DMS114 treated with DMSO at 0.1 percent for 48 hours (cell line): ENCODE measurements around the gene GRAMD1B.
A peak's percentile ranks its signal among the peaks of the same experiment; 100 is the strongest.

ENCODE experiments used
- DNase-seq: peaks from one replicate; lab custom pipeline; 2025; ENCODE audit not compliant: unreplicated experiment; lab: John Stamatoyannopoulos, UW

GRAMD1B gene

GRCh38 chr11:123408619-123409455 is 21.2 kb upstream of the GRAMD1B start:
- no peak for DNase-seq

DNA sequence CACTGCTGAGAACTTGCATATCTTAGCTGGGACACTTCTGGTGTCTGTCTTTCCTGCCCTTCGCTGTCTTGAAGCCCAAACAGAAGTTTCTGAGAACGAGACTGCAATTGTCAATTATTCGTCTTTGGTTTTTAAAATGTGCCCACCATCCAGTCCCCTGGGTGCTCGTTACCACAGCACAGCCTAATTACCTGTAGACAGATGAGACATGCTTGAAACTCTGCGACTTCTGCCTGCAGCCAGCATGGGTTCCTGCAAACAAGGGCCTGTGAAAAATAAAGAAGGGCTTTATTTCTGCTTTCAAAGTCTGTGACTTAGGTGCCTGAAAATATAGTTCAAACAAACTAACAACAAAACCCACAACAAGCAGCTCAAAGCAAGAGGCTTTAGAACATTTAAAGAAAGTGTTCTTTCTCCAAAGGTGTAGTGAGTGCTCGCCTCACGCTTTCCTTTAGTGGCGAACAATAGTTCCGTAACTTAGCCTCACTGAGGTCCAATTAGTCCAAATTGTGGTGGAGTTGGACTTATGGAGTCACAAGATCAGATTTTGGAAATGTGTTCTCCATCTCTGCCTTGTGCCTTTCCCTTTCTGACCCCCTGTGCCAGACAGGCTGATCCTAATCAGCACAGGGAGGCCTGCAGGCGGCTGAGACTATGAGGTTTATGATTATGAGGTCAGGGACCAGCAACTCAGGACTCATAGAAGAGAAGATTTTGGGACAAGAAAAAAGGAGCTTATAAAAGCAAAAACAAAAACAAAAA is 20.4 kb upstream of the GRAMD1B start:
- no peak for DNase-seq

- no peak for DNase-seq
These were observed 19.9 kb upstream of the GRAMD1B start for GRCh38 chr11:123410218-123410549.

DNA sequence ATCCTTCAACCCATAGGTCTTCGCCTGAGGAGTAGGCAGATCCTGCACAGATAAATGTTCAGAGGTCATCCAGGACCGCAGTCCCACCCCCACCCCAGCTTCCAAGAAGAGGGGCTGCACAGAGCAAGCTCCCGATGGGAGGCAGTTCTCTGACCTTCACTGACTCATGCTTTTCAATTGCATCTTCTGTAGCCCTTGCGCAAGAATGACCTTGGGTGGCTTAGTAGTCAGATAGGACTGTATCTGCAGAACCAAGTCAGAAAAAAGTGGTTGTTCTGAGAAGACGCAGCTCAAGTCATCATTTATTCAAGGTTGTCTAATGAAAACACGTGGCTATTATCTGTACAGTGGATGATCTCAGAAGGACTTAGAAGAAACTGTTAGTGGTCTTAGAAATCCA is 16.4 kb upstream of the GRAMD1B start:
- no peak for DNase-seq

DNA sequence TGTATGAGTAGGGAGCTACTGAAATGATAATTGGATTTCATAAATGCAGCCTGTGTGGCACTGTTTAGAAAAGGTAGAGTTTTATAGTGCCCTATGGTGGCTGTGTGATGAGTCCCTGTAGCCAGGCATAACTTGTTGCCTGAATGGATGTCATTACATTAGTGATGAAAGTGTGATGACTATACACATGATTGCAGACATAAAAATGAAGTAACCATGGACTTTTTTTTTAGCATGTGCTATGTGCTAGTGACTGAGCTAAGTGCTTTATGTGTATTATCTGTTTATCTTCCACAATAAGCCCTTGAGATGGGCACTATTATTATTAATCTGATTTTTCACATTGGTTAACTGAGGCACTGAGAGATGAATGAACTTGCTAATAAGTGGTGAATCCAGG is 13.5 kb upstream of the GRAMD1B start:
- no peak for DNase-seq

- DNase-seq = no peak
These were observed 11.5 kb upstream of the GRAMD1B start for GRCh38 chr11:123418351-123419114.

DNA sequence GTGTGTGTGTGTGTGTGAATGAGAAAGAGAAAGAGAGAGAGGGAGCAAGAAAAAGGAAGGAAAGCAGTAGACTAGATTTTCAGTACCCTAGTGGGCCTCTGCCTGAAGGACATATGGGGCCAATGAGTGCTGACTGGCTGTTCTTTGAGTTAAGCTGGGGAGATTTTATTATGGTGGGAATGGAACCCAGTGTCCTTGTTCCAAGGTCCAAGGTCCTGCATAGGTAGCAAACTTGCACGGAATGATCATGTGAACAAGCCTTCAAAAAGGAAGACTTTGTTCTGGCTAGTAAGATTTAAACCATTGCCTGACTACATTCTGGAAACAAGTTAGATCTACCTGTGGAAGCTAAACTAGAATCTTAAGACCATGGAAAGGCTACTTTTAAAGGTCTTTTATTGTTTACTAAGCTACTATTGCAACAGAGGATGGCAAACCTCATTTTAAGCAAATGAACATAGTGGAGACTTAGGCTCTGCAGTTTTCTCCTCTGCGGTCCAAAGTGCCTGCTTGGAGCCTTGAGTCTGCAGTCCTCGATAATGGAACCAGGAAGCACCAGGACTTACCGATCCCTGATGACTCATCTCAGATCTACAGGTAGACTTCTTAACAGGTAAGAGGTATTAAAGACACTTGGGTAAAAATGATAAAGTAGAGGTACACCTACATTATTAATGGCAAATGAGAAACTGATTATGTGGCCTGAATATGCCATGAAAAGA is 10.2 kb upstream of the GRAMD1B start:
- no peak for DNase-seq

DNA sequence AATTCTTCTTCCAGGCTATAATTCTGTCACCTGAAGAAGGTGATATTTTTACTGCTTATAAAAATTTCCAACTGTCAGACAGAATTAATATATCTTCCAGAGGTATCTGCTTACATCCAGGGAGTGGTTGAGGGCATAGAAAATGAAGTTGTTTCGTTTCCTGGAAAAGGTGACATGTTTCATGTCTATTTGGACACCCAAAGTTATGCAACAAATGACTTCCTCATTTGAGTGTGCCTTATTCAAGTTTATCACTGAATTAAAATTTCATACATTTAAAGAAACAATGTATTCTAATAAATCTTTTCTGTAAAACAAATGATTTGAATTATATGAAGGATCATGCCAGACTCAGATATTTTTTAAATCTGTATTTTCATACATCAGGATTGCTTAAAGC is 8.5 kb upstream of the GRAMD1B start:
- no peak for DNase-seq

DNA sequence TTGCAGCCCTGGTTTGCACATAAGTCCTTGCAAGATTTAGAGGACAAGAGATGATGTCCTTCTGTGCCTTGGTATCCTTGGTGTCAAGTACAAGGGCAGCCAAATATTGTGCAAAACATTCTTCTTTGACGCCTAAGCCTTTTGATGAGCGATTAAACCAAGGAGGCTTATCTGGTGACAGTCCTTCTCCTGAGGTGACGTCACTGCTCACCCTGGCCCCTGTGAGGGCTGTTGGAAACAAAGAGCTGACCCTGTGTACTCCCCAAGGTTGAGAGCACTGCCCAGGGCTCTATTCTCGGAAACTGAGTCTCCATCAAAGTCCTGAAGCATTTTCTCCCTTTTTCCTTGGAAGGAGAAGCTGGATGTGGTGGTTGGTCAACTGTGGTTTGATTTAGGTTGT is 4.7 kb upstream of the GRAMD1B start:
- DNase-seq = no peak

GRCh38 chr11:123426789-123427188 is 3.3 kb upstream of the GRAMD1B start:
- DNase-seq = no peak

- DNase-seq = no peak
These were observed 2.7 kb upstream of the GRAMD1B start for GRCh38 chr11:123427405-123427804.

DNA sequence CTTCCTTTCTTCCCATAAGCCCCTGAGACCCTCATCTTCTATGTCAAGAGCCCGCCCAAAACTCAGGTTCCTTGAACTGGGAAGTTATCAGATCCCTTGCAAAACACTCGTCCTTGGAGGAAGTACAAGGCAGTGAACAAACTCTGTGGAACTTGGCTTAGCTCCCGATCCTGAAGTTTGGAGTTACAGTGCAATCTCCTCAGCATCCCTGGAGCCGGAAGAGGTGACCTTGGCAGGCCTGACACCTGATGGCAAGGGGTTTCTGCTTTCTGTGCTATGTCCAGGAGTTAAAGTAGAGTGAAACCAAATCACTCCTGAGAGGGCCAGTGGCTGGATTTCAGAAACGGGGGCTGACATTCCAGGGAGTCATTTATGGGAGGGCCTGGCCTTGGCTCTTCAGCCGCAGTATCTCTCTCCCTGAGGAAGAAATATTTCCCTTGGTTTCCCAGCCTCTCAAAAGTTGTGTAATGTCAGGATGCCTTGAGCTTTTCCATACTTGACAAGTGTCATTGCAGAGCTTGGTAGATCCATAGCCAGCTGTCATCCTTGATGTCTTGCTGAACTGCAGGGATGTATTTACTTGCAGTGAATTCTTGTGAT is 1.9 kb upstream of the GRAMD1B start:
- no peak for DNase-seq

GRCh38 chr11:123429336-123429735 is 733 bp upstream of the GRAMD1B start:
- DNase-seq = no peak

- DNase-seq = no peak
These were observed 840 bp downstream of the GRAMD1B start for GRCh38 chr11:123430721-123431497.

GRCh38 chr11:123431619-123432018 is 1.6 kb downstream of the GRAMD1B start:
- DNase-seq = no peak

DNA sequence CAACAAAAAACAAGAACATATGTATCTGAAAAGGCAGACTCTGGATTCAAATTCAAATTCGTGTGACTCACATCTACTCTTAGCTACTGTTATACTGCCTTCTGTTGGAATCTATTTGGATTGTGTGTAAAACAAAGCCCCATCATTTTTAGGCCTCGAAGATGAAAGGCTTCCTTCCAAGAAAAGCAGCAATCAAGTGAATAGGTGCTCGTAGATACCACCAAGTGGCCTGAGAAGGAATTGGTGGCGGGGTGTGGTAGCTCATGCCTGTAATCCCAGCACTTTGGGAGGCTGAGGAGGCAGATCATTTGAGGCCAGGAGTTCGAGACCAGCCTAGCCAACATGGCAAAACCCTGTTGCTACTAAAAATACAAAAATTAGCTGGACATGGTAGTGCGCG is 4.2 kb downstream of the GRAMD1B start:
- peak; percentile 2 for DNase-seq

DNA sequence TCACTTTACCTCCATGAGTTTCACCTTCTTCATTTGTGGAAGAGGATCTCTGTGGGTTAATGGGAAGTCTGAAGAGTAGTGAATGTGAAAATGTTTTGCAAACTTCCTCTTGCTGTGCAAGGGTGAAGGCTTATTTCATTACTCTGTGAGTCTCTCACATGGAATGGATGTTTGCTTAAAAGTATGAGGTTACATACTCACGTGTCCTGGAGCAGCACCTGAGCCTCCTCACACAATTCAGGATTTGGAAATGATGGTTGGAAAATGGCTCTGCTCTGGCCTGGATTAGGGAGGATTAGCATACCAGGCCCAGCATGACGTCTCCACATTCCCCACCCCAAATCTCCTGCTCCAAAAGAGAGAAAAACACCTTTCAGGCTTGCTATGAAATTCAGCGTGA is 4.8 kb downstream of the GRAMD1B start:
- DNase-seq = no peak

DNA sequence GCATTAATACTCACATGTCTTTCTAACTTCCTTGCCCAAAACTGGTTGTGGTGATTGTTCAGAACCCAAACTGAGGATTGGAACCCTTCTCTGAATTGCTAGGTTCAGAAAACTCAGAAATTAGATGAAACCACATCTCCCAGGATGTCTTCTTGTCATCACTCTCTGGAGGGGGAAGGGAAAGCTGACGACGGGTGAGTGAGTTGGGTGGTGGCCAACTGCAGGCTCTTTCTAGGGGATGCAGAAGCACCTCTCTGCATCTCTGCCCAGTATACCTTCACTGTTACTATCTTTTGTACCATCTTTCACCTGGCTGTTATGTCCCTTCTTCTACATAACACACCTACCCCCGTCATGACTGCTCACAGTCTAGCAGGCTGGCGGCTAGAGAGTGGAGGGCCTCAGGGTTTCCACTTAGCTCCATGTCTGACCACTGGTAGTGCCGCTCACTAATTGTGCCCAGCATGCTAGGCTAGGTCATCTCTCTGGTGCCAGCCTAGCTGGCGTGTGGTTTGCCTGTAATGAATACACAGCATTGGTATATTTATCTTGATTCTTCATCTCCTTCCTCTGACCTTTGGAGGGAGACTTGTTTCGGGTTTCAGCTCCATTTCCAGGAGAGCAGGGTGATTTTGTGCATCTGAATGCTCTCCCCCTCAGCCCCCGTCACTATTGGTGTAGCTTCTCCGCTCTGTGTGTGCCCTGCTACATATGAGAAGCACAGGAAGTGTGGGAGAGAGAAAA is 7.3 kb downstream of the GRAMD1B start:
- no peak for DNase-seq

- DNase-seq = no peak
These were observed 8.1 kb downstream of the GRAMD1B start for GRCh38 chr11:123438131-123438627.
